K562 (cell line): ENCODE measurements around the gene HADH. TPM values are rescaled to one million over a fixed set of nuclear protein-coding genes. Genes with fewer than 3 reads are reported as not detected.

Experiments used
- ATAC-seq: fragments of 200-7000 bp; cut with Tn5 transposase; 3 replicates; pipeline ENCODE4 v1.9.1; 2020; ENCODE audit warnings: moderate library complexity
- BruUV-seq: library from RNA; stranded (reverse); fragments of 400-500 nt; replicated peaks from 2 replicates; lab custom pipeline; 2021; lab: Mats Ljungman, UMichigan
- CTCF ChIA-PET: fragments of 300-600 bp; formaldehyde crosslinking; extraction: SDS; loops from one replicate; lab custom pipeline; 2021; ENCODE audit warnings: low intra/inter-chr PET ratio; lab: Yijun Ruan, JAX
- POLR2A ChIA-PET: fragments of 300-600, 350-650 bp; sonication (Branson Sonifier 250); formaldehyde crosslinking; extraction: SDS; loops from one replicate; lab custom pipeline; 2021; ENCODE audit warnings: antibody characterized with exemption, inconsistent platforms; lab: Yijun Ruan, JAX
- DNase-seq, 4 experiments: peaks; one replicate each; pipeline versions ENCODE4 v3.0.0 to v3.0.0-alpha.2; 2011 to 2018; ENCODE audit warnings: low spot score in 3 of 4, mixed read lengths in 3 of 4; ENCODE audit errors: extremely low read depth in 1 of 4
- FAIRE-seq: peaks from 2 replicates; lab custom pipeline; 2011; peaks lifted over from hg19 to GRCh38; lab: Jason Lieb, UNC
- H2AFZ ChIP-seq: 2 replicates; pipeline ENCODE4 v1.6.0; 2011; ENCODE audit warnings: low read depth, low read length, control low read depth, inconsistent platforms
- H3K27ac ChIP-seq: fragments of 200-600 bp; 3 replicates; pipeline ENCODE4 v1.8.0; 2011; ENCODE audit warnings: low read depth, mild to moderate bottlenecking, control low read depth, inconsistent platforms, low read length, moderate library complexity, mixed read lengths; ENCODE audit errors: extremely low read depth
- H3K27me3 ChIP-seq, 2 experiments: fragments of 300-600 bp in 1 of 2; 2 replicates in 1 of 2; 3 replicates in 1 of 2; pipeline versions ENCODE4 v1.6.0 to v1.8.0; 2011; ENCODE audit warnings: inconsistent platforms in 2 of 2, low read length in 2 of 2, mild to moderate bottlenecking in 1 of 2, mixed read lengths in 1 of 2, moderate library complexity in 1 of 2; ENCODE audit not compliant: control insufficient read depth in 2 of 2, insufficient read depth in 2 of 2
- H3K36me3 ChIP-seq: fragments of 300-600 bp; 3 replicates; pipeline ENCODE4 v1.8.0; 2011; ENCODE audit warnings: mild to moderate bottlenecking, low read length, inconsistent platforms; ENCODE audit not compliant: control insufficient read depth, insufficient read depth
- H3K4me1 ChIP-seq, 2 experiments: fragments of 200-600 bp in 1 of 2; replicated peaks in 1 of 2; 2 replicates in 1 of 2; 3 replicates in 1 of 2; pipeline versions ENCODE4 v1.5.1 to v1.8.0; 2011; ENCODE audit warnings: inconsistent platforms in 2 of 2, low read length in 2 of 2, mild to moderate bottlenecking in 1 of 2, mixed read lengths in 1 of 2, moderate library complexity in 1 of 2; ENCODE audit not compliant: control insufficient read depth in 2 of 2, insufficient read depth in 2 of 2
- H3K4me2 ChIP-seq: 2 replicates; pipeline ENCODE4 v1.6.1; 2011; ENCODE audit warnings: low read length, control low read depth, inconsistent platforms, mixed read lengths; ENCODE audit not compliant: insufficient read depth
- H3K4me3 ChIP-seq: fragments of 200-600 bp; sonication (generic), shearing (Covaris generic); 2 replicates; pipeline ENCODE4 v1.5.1; 2016; ENCODE audit warnings: control low read depth, inconsistent platforms
- H3K79me2 ChIP-seq: fragments of 200-600 bp; 3 replicates; pipeline ENCODE4 v1.8.0; 2011; ENCODE audit warnings: low read length, inconsistent platforms; ENCODE audit not compliant: control insufficient read depth, insufficient read depth
- H3K9ac ChIP-seq, 2 experiments: 2 replicates each; pipeline versions ENCODE4 v1.6.0 to v1.6.1; 2011; ENCODE audit warnings: low read depth in 2 of 2, low read length in 2 of 2, control low read depth in 1 of 2, inconsistent platforms in 1 of 2, mild to moderate bottlenecking in 1 of 2, mixed read lengths in 1 of 2; ENCODE audit not compliant: insufficient read depth in 1 of 2
- H3K9me1 ChIP-seq: one replicate; pipeline ENCODE4 v1.6.0; 2011; ENCODE audit warnings: inconsistent platforms, mild to moderate bottlenecking, low read length, moderate library complexity; ENCODE audit not compliant: control insufficient read depth, insufficient read depth
- H3K9me3 ChIP-seq: replicated peaks from 2 replicates; pipeline ENCODE4 v1.5.1; 2011; ENCODE audit warnings: low read depth, low read length, inconsistent platforms; ENCODE audit not compliant: control insufficient read depth, insufficient read depth
- H4K20me1 ChIP-seq: replicated peaks from 2 replicates; pipeline ENCODE4 v1.6.1; 2011; ENCODE audit warnings: low read length, inconsistent platforms, mixed read lengths; ENCODE audit not compliant: control insufficient read depth, insufficient read depth
- C11orf30 ChIP-seq: fragments of 450-650 bp; IDR thresholded peaks from 2 replicates; pipeline ENCODE4 v1.6.1; 2016; ENCODE audit warnings: low read depth, mild to moderate bottlenecking
- FOXK2 ChIP-seq, 2 experiments: fragments of 450-650 bp; IDR thresholded peaks in 1 of 2; conservative IDR thresholded peaks in 1 of 2; 2 replicates each; pipeline ENCODE4 v1.6.1; 2016; ENCODE audit warnings: low read depth in 2 of 2, mild to moderate bottlenecking in 1 of 2
- MAFF ChIP-seq: IDR thresholded peaks from 2 replicates; pipeline ENCODE4 v1.6.1; 2012; ENCODE audit warnings: low read length, improper control_type of control experiment
- MAFK ChIP-seq: IDR thresholded peaks from 2 replicates; pipeline ENCODE4 v1.6.1; 2011; ENCODE audit warnings: low read length, improper control_type of control experiment
- NFIC ChIP-seq: fragments of 450-650 bp; IDR thresholded peaks from 2 replicates; pipeline ENCODE4 v1.6.1; 2017; ENCODE audit warnings: mild to moderate bottlenecking, inconsistent platforms
- SOX6 ChIP-seq: fragments of 450-650 bp; IDR thresholded peaks from 2 replicates; pipeline ENCODE4 v1.6.1; 2014; ENCODE audit warnings: mild to moderate bottlenecking
- TCF3 ChIP-seq: sonication (generic); formaldehyde crosslinking; IDR thresholded peaks from 2 replicates; pipeline ENCODE4 v1.4.0; 2020; ENCODE audit warnings: mild to moderate bottlenecking, missing genetic modification reagents
- ZNF316 ChIP-seq: fragments of 450-650 bp; IDR thresholded peaks from 2 replicates; pipeline ENCODE4 v1.6.1; 2016
- WGBS: fragments of 100-300 bp; shearing (Covaris generic); methylation state at CpG from one replicate; pipeline ENCODE4 v1.1.6; 2016; ENCODE audit warnings: low coverage, mixed read lengths; ENCODE audit not compliant: insufficient coverage; ENCODE audit errors: missing lambda C conversion rate; 5-methylcytosine and 5-hydroxymethylcytosine counted together
- in situ Hi-C: fragments of 300-500 bp; cut with MboI; formaldehyde crosslinking; loops from 4 replicates; pipeline ENCODE4 v1.15.0; 2018; ENCODE audit warnings: inconsistent platforms, mixed read lengths
- intact Hi-C: fragments of 100-400 bp; cut with micrococcal nuclease; formaldehyde crosslinking; loops from 2 replicates; pipeline ENCODE4 v1.14.2; 2022
- polyA plus RNA-seq, 8 experiments: library from polyadenylated mRNA; depleted of rRNA in 4 of 8; stranded (reverse) in 5 of 8; unstranded in 3 of 8; fragments of >200 nt; fragmentation: Nextera tagmentation in 2 of 8; fragmentation: Illumina TruSeq in 1 of 8; extraction: Ambion mirVana in 2 of 8; extraction: Trizol in 1 of 8; gene quantifications; 2 replicates each; pipeline versions ENCODE4 v1.2.1 to v1.2.3, GENCODE V29; 2011 to 2014; ENCODE audit warnings: inconsistent platforms in 1 of 8, missing spikeins in 1 of 8
- total RNA-seq, 7 experiments: library from RNA; depleted of rRNA in 6 of 7; stranded (reverse); fragments of >200 nt in 6 of 7; fragmentation: Illumina TruSeq in 2 of 7; extraction: Trizol in 2 of 7; gene quantifications; 2 replicates each; pipeline versions ENCODE4 v1.2.1 to v1.2.3, GENCODE V29; 2011 to 2021; ENCODE audit warnings: low replicate concordance in 1 of 7

Gene HADH
- total and polyA plus RNA-seq, 9 of the 15 experiments (the other 6 are each of a cell fraction or from before 2014, with no cell fraction given) = 9.4 to 73.3 (median 32.8) TPM

- no peak overlapping the region for H3K27ac ChIP-seq
- no peaks in the 10 kb centered on the region for H4K20me1 ChIP-seq
- peaks cover 4 to 7% of the 10 kb centered on the region in 2 experiments; a peak in 3 of 5 replicates for H3K4me1 ChIP-seq
- in situ Hi-C loops (no loop called here), intact Hi-C loops (no loop called here)
- H3K79me2 ChIP-seq = 0 out of 3 replicates have a peak, but pooled peaks cover 5% of the 10 kb centered on the region
- POLR2A ChIA-PET = interaction anchor here (0.7 to 1.3 kb wide), 3 partner anchors 9 to 19 kb away, joined by 3 read pairs; no protein-coding TSS in a partner anchor
- peaks cover 34% of the 10 kb centered on the region; the same call in 2 of the 3 replicates for H3K36me3 ChIP-seq
- DNase-seq (no peak), FAIRE-seq (no peak), ATAC-seq (peak; percentile 69)
- CTCF ChIA-PET = no interaction called here
- H3K9me3 ChIP-seq = no peaks in the 10 kb centered on the region
- H3K9ac ChIP-seq = no peak overlapping the region
- 0 out of 2 replicates have a peak, but pooled peaks have one; percentile 14 for TF ChIP-seq SOX6
- 0 out of 4 replicates have a peak, but pooled peaks of 1 of the 2 experiments have one; percentile 21 for TF ChIP-seq FOXK2 (conservative IDR thresholded peaks at IDR 0.05 in 1 of 2, IDR thresholded peaks at IDR 0.05 in 1 of 2; ENCODE audit: low read depth in 2 of 2)
- no peak for TF ChIP-seq NFIC
- 0 out of 2 replicates have a peak, but pooled peaks have one; percentile 22 for TF ChIP-seq TCF3 (CRISPR knock-in tag)
- no peak overlapping the region; the same call in 1 of the 2 replicates for H3K4me2 ChIP-seq
- no peaks in the 10 kb centered on the region for H3K9me1 ChIP-seq
- no TSS peak for BruUV-seq
- H3K4me3 ChIP-seq = no peak overlapping the region
- H3K27me3 ChIP-seq = no peaks in the 10 kb centered on the region
- H2AFZ ChIP-seq = no peak overlapping the region
These were observed 23.6 kb downstream of the HADH start for GRCh38 chr4:108013327-108013726.

- no peaks in the 10 kb centered on the region for H3K9me3 ChIP-seq
- peak; percentile 40; the same call in 1 of the 2 replicates for TF ChIP-seq C11orf30
- peak; percentile 43; the same call in 1 of the 2 replicates for TF ChIP-seq MAFK
- no peak for TF ChIP-seq FOXK2 (conservative IDR thresholded peaks at IDR 0.05 in 1 of 2, IDR thresholded peaks at IDR 0.05 in 1 of 2; ENCODE audit: low read depth in 2 of 2)
- peak; percentile 62 for TF ChIP-seq ZNF316
- TF ChIP-seq MAFF = peak; percentile 37
- TF ChIP-seq, all 486 proteins: peak for 4
- no peak overlapping the region for H3K4me3 ChIP-seq
- H3K9me1 ChIP-seq = no peaks in the 10 kb centered on the region
- H3K79me2 ChIP-seq = no peaks in the 10 kb centered on the region
- ATAC-seq = no peak
- no peaks in the 10 kb centered on the region for H3K27me3 ChIP-seq
- ChIA-PET CTCF (no interaction called here), POLR2A (interaction anchor here (0.7 to 1.3 kb wide), 4 partner anchors 10 to 521 kb away, joined by 3 read pairs; no protein-coding TSS in a partner anchor)
- H3K9ac ChIP-seq = no peak overlapping the region
- intact Hi-C loops (no loop called here), in situ Hi-C loops (no loop called here)
- peaks cover 4 to 7% of the 10 kb centered on the region in 2 experiments; a peak in 3 of 5 replicates for H3K4me1 ChIP-seq
- H3K4me2 ChIP-seq = no peak overlapping the region
- DNase-seq = no peak
- no TSS peak for BruUV-seq
- no peak overlapping the region for H3K27ac ChIP-seq
- H2AFZ ChIP-seq = no peak overlapping the region
- H4K20me1 ChIP-seq = no peaks in the 10 kb centered on the region
- 87% methylated on average over 5 of the region's 5 CpGs for WGBS
- no peak for FAIRE-seq
- peaks cover 37% of the 10 kb centered on the region; the same call in 2 of the 3 replicates for H3K36me3 ChIP-seq
These were observed 24.3 kb downstream of the HADH start for GRCh38 chr4:108013955-108014354.
